ENCODE data around the gene CNTF.
A peak's percentile ranks its signal among the peaks of the same experiment; 100 is the strongest.

DNA sequence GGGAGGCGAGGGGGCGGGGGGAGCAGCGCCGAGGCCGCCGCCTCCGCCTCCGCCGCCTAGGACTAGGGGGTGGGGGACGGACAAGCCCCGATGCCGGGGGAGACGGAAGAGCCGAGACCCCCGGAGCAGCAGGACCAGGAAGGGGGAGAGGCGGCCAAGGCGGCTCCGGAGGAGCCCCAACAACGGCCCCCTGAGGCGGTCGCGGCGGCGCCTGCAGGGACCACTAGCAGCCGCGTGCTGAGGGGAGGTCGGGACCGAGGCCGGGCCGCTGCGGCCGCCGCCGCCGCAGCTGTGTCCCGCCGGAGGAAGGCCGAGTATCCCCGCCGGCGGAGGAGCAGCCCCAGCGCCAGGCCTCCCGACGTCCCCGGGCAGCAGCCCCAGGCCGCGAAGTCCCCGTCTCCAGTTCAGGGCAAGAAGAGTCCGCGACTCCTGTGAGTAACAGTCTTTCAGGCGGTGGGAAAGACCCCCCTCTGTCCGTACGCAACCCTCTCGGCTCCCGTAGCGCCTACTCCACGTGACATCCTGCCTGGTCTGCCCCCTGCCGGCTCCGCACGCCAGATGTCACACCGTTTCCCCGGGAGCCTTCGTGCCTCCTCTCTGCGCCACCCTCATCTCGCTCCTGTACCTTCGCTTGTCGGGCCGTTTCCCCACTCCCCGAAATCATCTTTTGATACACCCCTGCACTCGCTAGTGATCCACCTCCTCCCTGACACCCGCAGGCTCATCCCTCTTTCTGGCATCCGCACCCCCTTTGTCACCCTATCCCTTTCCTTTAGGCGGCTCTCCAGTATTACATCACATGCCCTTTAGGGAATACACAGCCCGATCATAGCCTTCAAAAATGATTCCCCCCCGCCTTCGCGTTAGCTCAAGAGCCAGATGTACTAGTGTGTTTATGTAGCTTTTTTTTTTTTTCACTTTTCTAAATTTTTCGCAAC, 43.0 kb upstream of the CNTF start:
- TF ChIP-seq, protein P1, sequence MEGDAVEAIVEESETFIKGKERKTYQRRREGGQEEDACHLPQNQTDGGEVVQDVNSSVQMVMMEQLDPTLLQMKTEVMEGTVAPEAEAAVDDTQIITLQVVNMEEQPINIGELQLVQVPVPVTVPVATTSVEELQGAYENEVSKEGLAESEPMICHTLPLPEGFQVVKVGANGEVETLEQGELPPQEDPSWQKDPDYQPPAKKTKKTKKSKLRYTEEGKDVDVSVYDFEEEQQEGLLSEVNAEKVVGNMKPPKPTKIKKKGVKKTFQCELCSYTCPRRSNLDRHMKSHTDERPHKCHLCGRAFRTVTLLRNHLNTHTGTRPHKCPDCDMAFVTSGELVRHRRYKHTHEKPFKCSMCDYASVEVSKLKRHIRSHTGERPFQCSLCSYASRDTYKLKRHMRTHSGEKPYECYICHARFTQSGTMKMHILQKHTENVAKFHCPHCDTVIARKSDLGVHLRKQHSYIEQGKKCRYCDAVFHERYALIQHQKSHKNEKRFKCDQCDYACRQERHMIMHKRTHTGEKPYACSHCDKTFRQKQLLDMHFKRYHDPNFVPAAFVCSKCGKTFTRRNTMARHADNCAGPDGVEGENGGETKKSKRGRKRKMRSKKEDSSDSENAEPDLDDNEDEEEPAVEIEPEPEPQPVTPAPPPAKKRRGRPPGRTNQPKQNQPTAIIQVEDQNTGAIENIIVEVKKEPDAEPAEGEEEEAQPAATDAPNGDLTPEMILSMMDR (conservative IDR thresholded peaks at IDR 0.05; ENCODE audit: low read depth, low read length) = peak; percentile 78
- TF ChIP-seq EZH2 (IDR thresholded peaks at IDR 0.05; ENCODE audit: borderline replicate concordance, low read depth, low read length, poor library complexity, severe bottlenecking) = no peak

Measured in A673 (cell line).